Naive thymus-derived CD4-positive, alpha-beta T cell (primary cell): ENCODE data around the gene SLC25A45. TPM values are rescaled to one million over a fixed set of nuclear protein-coding genes. Genes with fewer than 3 reads are reported as not detected.
A peak's percentile ranks its signal among the peaks of the same experiment; 100 is the strongest.

Source experiments
- ATAC-seq: fragments of 150-1000 bp; cut with Tn5 transposase; 2 replicates; pipeline ENCODE4 v1.10.0; 2021; ENCODE audit warnings: mild to moderate bottlenecking, moderate library complexity
- CTCF ChIA-PET: fragments of 350-600 bp; sonication (Branson Sonifier 250); formaldehyde crosslinking; loops from one replicate; lab custom pipeline; 2021; ENCODE audit warnings: antibody characterized with exemption; lab: Charles Lee
- POLR2A ChIA-PET: fragments of 350-600 bp; sonication (Branson Sonifier 250); formaldehyde crosslinking; loops from one replicate; lab custom pipeline; 2021; ENCODE audit warnings: antibody characterized with exemption, inconsistent platforms; lab: Charles Lee
- DNase-seq, 9 donors: peaks; one replicate each; pipeline versions ENCODE4 v3.0.0 to v3.0.0-alpha.2; 2020 to 2022; ENCODE audit warnings: mixed read lengths in 1 of 9
- H3K27ac ChIP-seq: one replicate; pipeline ENCODE4 v1.7.0; 2013; ENCODE audit warnings: mild to moderate bottlenecking, low read depth, low read length, moderate library complexity
- H3K27me3 ChIP-seq, 2 donors: one replicate each; pipeline ENCODE4 v1.7.0; 2013; ENCODE audit warnings: low read length in 2 of 2, mild to moderate bottlenecking in 2 of 2, moderate library complexity in 2 of 2; ENCODE audit not compliant: control insufficient read depth in 2 of 2, insufficient read depth in 2 of 2
- H3K36me3 ChIP-seq, 3 experiments: 1 replicate in 2 of 3; 2 replicates in 1 of 3; pipeline ENCODE4 v1.7.0; 2013; ENCODE audit warnings: low read length in 3 of 3, mild to moderate bottlenecking in 3 of 3, moderate library complexity in 1 of 3; ENCODE audit not compliant: insufficient read depth in 3 of 3, control insufficient read depth in 2 of 3
- H3K4me1 ChIP-seq, 2 donors: one replicate each; pipeline ENCODE4 v1.7.0; 2013; ENCODE audit warnings: low read length in 2 of 2, mild to moderate bottlenecking in 2 of 2, moderate library complexity in 1 of 2; ENCODE audit not compliant: control insufficient read depth in 2 of 2, insufficient read depth in 2 of 2
- H3K4me3 ChIP-seq: 2 replicates; pipeline ENCODE4 v1.7.0; 2013; ENCODE audit warnings: mild to moderate bottlenecking, low read length
- H3K9me3 ChIP-seq, 3 experiments: 1 replicate in 2 of 3; 2 replicates in 1 of 3; pipeline ENCODE4 v1.7.0; 2013; ENCODE audit warnings: low read length in 3 of 3; ENCODE audit not compliant: control insufficient read depth in 2 of 3
- H3K27ac Mint-ChIP-seq, 9 donors: one replicate each; pipeline ENCODE4 v1.8.0; 2020 to 2022; ENCODE audit warnings: mixed read lengths in 9 of 9, mild to moderate bottlenecking in 8 of 9, moderate library complexity in 5 of 9, inconsistent platforms in 2 of 9
- H3K27me3 Mint-ChIP-seq, 5 donors: one replicate each; pipeline ENCODE4 v1.8.0; 2021 to 2022; ENCODE audit warnings: mixed read lengths in 5 of 5, mild to moderate bottlenecking in 1 of 5
- H3K36me3 Mint-ChIP-seq, 5 donors: one replicate each; pipeline ENCODE4 v1.8.0; 2020 to 2022; ENCODE audit warnings: mixed read lengths in 5 of 5, mild to moderate bottlenecking in 3 of 5, inconsistent platforms in 1 of 5
- H3K4me1 Mint-ChIP-seq, 7 donors: one replicate each; pipeline ENCODE4 v1.8.0; 2020 to 2022; ENCODE audit warnings: mixed read lengths in 7 of 7, mild to moderate bottlenecking in 3 of 7, inconsistent platforms in 1 of 7
- H3K4me3 Mint-ChIP-seq, 10 donors: one replicate each; pipeline ENCODE4 v1.8.0; 2020 to 2022; ENCODE audit warnings: mild to moderate bottlenecking in 10 of 10, mixed read lengths in 10 of 10, moderate library complexity in 6 of 10, inconsistent platforms in 2 of 10
- H3K9me3 Mint-ChIP-seq, 11 donors: one replicate each; pipeline ENCODE4 v1.8.0; 2020 to 2022; ENCODE audit warnings: mixed read lengths in 11 of 11, mild to moderate bottlenecking in 4 of 11, inconsistent platforms in 1 of 11, moderate library complexity in 1 of 11
- intact Hi-C, 2 donors: fragments of 100-400 bp; cut with micrococcal nuclease; formaldehyde crosslinking; loops; one replicate each; pipeline ENCODE4 v1.15.1; 2023
- polyA plus RNA-seq, 2 donors: library from polyadenylated mRNA; unstranded; fragments of 300-500 nt; fragmentation: Illumina TruSeq; gene quantifications; one replicate each; pipeline ENCODE4 v1.2.3, GENCODE V29; 2021
- total RNA-seq, 6 experiments: library from RNA in 5 of 6; stranded (reverse) in 5 of 6; gene quantifications; 1 replicate in 5 of 6; 2 replicates in 1 of 6; pipeline ENCODE4 v1.2.3 and lab custom pipeline; 2021 to 2026

Gene SLC25A45
- total and polyA plus RNA-seq, 7 experiments from 2014 or later: 12.3 to 90.6 (median 24.8) TPM

DNA sequence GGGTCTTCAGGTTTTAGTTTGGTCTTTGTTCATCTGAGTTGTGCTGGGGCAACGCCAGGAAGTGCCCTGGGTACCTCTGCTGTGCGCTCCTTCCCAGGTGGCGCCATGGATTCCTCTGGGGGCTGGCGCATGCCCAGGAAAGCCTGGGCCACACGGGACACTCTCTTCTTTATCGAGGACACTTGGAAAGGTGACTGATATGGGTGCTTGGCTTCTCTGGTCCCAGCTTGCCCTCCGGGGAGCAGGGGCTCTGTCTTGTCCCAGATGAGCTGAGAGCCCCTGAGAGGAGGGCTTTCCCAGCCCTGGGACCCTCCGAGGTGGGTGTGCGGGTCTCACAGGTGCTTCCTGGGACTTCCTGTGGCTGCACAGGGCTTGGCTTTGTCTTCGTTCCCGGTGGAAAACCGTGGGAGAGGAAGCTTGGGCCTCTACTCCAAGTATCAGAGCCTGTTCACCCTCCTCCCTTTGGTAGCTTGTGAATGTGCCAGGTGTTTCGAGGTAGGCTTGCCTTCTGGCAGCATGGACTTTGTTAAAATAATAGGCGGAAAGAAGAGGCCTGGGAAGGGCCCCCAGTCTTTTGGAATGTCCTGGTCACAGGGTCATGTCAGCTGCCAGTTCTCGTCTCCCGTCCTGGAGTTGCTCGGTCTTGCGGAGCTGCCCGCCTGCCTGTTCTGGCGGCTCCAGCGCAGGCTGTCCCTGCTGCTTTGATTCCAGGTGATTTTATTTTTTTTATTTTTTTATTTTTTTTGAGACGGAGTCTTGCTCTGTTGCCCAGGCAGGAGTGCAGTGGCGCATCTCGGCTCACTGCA, 30.0 kb upstream of the SLC25A45 start:
- no peaks in the 10 kb centered on the region for H3K9me3 ChIP-seq
- Mint-ChIP-seq H3K4me1 (peaks cover 13 to 19% (median 16%) of the 10 kb centered on the region in 7 donors), H3K9me3 (peaks cover 0 to 2% (median 0%) of the 10 kb centered on the region in 11 donors), H3K27ac (peak overlapping the region in 3 of 9 donors; percentile 17 to 56 (median 56)), H3K27me3 (no peaks in the 10 kb centered on the region), H3K4me3 (no peak overlapping the region), H3K36me3 (peaks cover 0 to 20% (median 0%) of the 10 kb centered on the region in 5 donors)
- peaks cover 0 to 50% (median 8%) of the 10 kb centered on the region in 3 experiments for H3K36me3 ChIP-seq
- H3K4me3 ChIP-seq: no peak overlapping the region
- intact Hi-C loops: no loop called here
- H3K27ac ChIP-seq: no peak overlapping the region
- peaks cover 15 to 16% of the 10 kb centered on the region in 2 donors for H3K4me1 ChIP-seq
- no peak for ATAC-seq
- DNase-seq: no peak
- ChIA-PET CTCF (interaction anchor here (0.9 to 1.3 kb wide), 2 partner anchors 16 to 20 kb away, joined by 3 to 4 read pairs; no protein-coding TSS in a partner anchor), POLR2A (interaction anchor here (0.7 to 21.7 kb wide), 8 partner anchors 9 to 87 kb away, joined by 3 to 2591 read pairs (median 4); partner anchors contain the start of gene MALAT1)
- H3K27me3 ChIP-seq: no peaks in the 10 kb centered on the region

DNA sequence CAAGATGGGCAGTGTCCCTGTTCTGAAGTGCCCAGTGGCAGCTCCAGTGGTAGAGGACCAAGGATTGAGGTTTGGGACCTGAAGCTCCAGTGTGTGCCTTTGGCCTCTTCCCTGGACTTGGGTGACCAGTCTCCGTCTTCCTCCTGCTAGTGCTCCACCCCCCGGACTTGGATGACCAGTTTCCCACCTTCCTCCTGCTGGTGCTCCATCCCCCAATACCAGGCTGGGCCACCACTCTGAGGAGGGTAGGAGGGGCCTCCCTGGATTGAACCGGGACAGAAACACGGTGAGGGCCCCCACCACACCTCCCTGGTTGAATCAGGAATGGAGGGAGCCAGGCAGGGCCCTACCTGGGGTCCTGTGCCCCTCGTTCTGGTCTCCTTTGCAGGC, 29.2 kb upstream of the SLC25A45 start:
- H3K27me3 Mint-ChIP-seq: no peaks in the 10 kb centered on the region
- Histone ChIP-seq H3K9me3 (no peaks in the 10 kb centered on the region), H3K4me3 (no peak overlapping the region), H3K4me1 (peaks cover 7 to 9% of the 10 kb centered on the region in 2 donors), H3K27ac (no peak overlapping the region), H3K27me3 (no peaks in the 10 kb centered on the region), H3K36me3 (peaks cover 0 to 50% (median 8%) of the 10 kb centered on the region in 3 experiments)
- peaks cover 7 to 11% (median 9%) of the 10 kb centered on the region in 7 donors for H3K4me1 Mint-ChIP-seq
- no peak overlapping the region for H3K27ac Mint-ChIP-seq
- ATAC-seq: no peak
- intact Hi-C loops: no loop called here
- peaks cover 0 to 20% (median 0%) of the 10 kb centered on the region in 5 donors for H3K36me3 Mint-ChIP-seq
- ChIA-PET CTCF (interaction anchor here (0.9 to 1.3 kb wide), 2 partner anchors 17 to 21 kb away, joined by 3 to 4 read pairs; no protein-coding TSS in a partner anchor), POLR2A (interaction anchor here (0.7 to 21.7 kb wide), 4 partner anchors 9 to 87 kb away, joined by 3 to 2591 read pairs (median 4); partner anchors contain the start of gene MALAT1)
- H3K4me3 Mint-ChIP-seq: no peak overlapping the region
- DNase-seq: no peak
- no peaks in the 10 kb centered on the region for H3K9me3 Mint-ChIP-seq

DNA sequence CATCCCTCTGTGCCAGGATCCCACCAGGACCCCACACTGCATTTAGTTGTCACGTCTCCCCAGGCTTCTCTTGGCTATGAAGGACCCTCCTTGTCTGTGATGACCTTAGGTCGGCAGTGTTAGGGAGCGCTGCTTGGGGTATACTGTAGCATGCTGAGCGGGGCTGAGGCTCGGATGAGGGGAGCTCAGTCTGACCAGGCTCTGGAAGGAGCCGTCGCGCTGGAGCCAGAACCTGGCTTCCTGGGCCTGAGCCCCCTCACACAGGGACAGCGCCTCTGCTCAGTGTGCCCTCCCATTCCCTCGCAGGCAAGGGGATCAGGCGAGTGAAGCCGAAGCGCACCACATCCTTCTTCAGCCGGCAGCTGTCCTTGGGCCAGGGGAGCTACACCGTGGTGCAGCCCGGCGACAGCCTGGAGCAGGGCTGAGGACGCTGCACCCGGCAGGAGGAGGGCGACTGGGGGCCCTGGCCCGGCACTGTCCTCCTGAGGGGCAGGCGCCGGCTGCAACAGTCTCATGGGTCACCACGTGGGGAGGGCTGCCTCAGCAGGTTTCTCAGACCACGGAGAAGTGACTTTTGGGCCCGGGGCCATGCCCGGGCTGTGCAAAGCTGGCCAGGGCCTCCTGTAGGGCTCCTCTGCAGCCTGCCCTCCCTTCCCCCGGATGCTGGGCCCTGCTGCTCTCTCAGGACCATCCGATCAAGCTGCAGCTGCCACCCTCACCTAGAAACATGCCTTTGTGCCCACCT, 28.7 kb upstream of the SLC25A45 start:
- DNase-seq (peak in 1 of 9 donors; percentile 5), ATAC-seq (no peak)
- Histone ChIP-seq H3K4me3 (no peak overlapping the region), H3K27me3 (no peaks in the 10 kb centered on the region), H3K27ac (no peak overlapping the region), H3K4me1 (peaks cover 2 to 6% of the 10 kb centered on the region in 2 donors), H3K9me3 (no peaks in the 10 kb centered on the region), H3K36me3 (peaks cover 0 to 50% (median 8%) of the 10 kb centered on the region in 3 experiments)
- Mint-ChIP-seq H3K4me1 (peaks cover 5 to 8% (median 6%) of the 10 kb centered on the region in 7 donors), H3K27me3 (no peaks in the 10 kb centered on the region), H3K36me3 (peaks cover 0 to 20% (median 0%) of the 10 kb centered on the region in 5 donors), H3K4me3 (no peak overlapping the region), H3K9me3 (no peaks in the 10 kb centered on the region), H3K27ac (no peak overlapping the region)
- intact Hi-C loops: no loop called here
- ChIA-PET POLR2A (interaction anchor here (1.5 to 21.7 kb wide), 2 partner anchors 28 to 88 kb away, joined by 3 to 2591 read pairs; partner anchors contain the start of gene MALAT1), CTCF (no interaction called here)

DNA sequence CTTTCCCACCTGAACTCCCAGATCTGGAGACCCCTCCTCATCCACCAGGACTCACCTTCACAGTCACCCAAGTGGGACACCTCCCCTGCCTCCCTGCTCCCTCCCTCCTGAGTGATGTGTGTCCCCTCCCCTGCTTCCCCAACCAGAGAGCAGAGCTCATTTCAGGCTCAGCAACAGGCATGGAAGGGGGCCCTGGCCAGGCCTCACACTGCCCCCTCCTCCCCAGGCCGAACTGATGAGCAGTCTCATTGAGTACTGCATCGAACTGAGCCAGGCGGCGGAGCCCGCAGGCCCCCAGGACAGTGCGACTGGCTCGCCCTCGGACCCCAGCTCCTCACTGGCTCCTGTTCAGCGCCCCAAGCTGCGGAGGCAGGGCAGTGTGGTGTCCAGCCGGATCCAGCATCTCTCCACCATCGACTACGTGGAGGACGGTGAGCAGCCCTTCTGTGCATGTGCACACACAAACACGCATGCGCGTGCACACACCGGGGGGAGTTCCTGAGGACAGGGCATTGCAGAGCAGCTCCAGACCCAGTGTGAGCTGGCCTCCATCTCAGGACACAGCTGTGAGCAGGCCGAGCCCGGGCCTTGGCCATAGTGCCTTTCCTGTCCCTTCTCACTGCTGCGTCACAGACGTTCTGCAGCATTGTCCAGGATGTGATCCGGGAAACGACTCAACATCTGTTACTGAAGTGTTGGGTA, 22.3 kb upstream of the SLC25A45 start:
- Mint-ChIP-seq H3K36me3 (peaks cover 0 to 19% (median 0%) of the 10 kb centered on the region in 5 donors), H3K27me3 (no peaks in the 10 kb centered on the region), H3K4me3 (no peak overlapping the region), H3K4me1 (peaks cover 4 to 12% (median 7%) of the 10 kb centered on the region in 7 donors), H3K9me3 (no peaks in the 10 kb centered on the region), H3K27ac (no peak overlapping the region)
- Histone ChIP-seq H3K36me3 (peaks cover 0 to 68% (median 8%) of the 10 kb centered on the region in 3 experiments), H3K27me3 (no peaks in the 10 kb centered on the region), H3K9me3 (no peaks in the 10 kb centered on the region), H3K4me1 (peaks cover 3 to 7% of the 10 kb centered on the region in 2 donors), H3K27ac (no peak overlapping the region), H3K4me3 (no peak overlapping the region)
- POLR2A ChIA-PET: interaction anchor here (0.7 to 1.8 kb wide), 4 partner anchors 11 to 97 kb away, joined by 3 to 5 read pairs (median 4); partner anchors contain the start of gene MALAT1
- CTCF ChIA-PET: interaction anchor here (1.0 to 1.4 kb wide), 2 partner anchors 11 kb away, joined by 3 read pairs; no protein-coding TSS in a partner anchor
- DNase-seq (no peak), ATAC-seq (no peak)
- intact Hi-C loops: no loop called here

DNA sequence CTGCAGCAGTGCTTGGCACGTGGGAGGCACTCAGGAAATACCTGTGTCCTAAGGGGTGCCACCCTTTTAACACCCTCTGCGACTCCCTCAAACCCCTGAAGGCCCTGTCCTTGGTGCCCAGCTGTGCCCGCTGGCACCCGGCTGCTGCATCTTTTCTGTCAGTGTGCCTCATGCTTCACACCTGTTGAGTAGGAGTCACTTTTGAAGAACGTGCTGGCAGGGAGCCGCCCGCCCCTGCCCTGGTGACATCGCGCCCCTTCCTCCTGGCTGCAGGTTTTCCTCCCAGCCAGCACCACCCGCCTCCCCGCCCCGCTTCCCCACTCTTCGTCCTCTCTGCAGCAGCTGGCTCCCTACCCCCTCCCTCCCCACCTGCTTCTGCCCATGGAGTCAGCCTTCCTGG, 21.8 kb upstream of the SLC25A45 start:
- intact Hi-C loops: no loop called here
- CTCF ChIA-PET: interaction anchor here (1.0 kb wide), 1 partner anchor 12 kb away, joined by 3 read pairs; no protein-coding TSS in a partner anchor
- Mint-ChIP-seq H3K4me3 (no peak overlapping the region), H3K36me3 (peaks cover 0 to 21% (median 0%) of the 10 kb centered on the region in 5 donors), H3K4me1 (peaks cover 4 to 12% (median 7%) of the 10 kb centered on the region in 7 donors), H3K9me3 (no peaks in the 10 kb centered on the region), H3K27me3 (no peaks in the 10 kb centered on the region), H3K27ac (no peak overlapping the region)
- DNase-seq (no peak), ATAC-seq (no peak)
- no peak overlapping the region for H3K27ac ChIP-seq
- peaks cover 3 to 7% of the 10 kb centered on the region in 2 donors for H3K4me1 ChIP-seq
- H3K9me3 ChIP-seq: no peaks in the 10 kb centered on the region
- peaks cover 0 to 68% (median 8%) of the 10 kb centered on the region in 3 experiments for H3K36me3 ChIP-seq
- no peaks in the 10 kb centered on the region for H3K27me3 ChIP-seq
- H3K4me3 ChIP-seq: no peak overlapping the region
- POLR2A ChIA-PET: interaction anchor here (2.1 kb wide), 1 partner anchor 98 kb away, joined by 9 read pairs; no protein-coding TSS in a partner anchor
